SK-N-SH treated with all-trans-retinoic acid at 6 μM for 48 hours (cell line): ENCODE results near the gene CDK10.
"Not testable (repeated sequence)": the region's sequence is repeated elsewhere in the genome, so short reads cannot be mapped to it uniquely, and the experiment has no call there.

ENCODE experiments used
- GLIS3 ChIP-seq: fragments of 250-450 bp; sonication (Bioruptor Pico); IDR thresholded peaks from 2 replicates; pipeline ENCODE4 v1.5.0; 2020; ENCODE audit warnings: mild to moderate bottlenecking, moderate library complexity
- OSR1 ChIP-seq: fragments of 250-450 bp; sonication (Bioruptor Pico); IDR thresholded peaks from 2 replicates; pipeline ENCODE4 v1.8.0; 2022; ENCODE audit warnings: moderate library complexity, mild to moderate bottlenecking, inconsistent platforms
- RARB ChIP-seq: fragments of 250-450 bp; sonication (Bioruptor Pico); IDR thresholded peaks from 2 replicates; pipeline ENCODE4 v1.8.0; 2021; ENCODE audit warnings: mild to moderate bottlenecking, moderate library complexity
- TF ChIP-seq, protein P1 (sequence below): fragments of 250-450 bp; sonication (Bioruptor Pico); IDR thresholded peaks from 2 replicates; pipeline ENCODE4 v1.8.0; 2020; ENCODE audit warnings: mild to moderate bottlenecking, moderate library complexity, borderline replicate concordance
- TF ChIP-seq, protein P2 (sequence below): fragments of 250-450 bp; sonication (Bioruptor Pico); IDR thresholded peaks from 2 replicates; pipeline ENCODE4 v1.5.1; 2020; ENCODE audit warnings: low read depth, mild to moderate bottlenecking, moderate library complexity

DNA sequence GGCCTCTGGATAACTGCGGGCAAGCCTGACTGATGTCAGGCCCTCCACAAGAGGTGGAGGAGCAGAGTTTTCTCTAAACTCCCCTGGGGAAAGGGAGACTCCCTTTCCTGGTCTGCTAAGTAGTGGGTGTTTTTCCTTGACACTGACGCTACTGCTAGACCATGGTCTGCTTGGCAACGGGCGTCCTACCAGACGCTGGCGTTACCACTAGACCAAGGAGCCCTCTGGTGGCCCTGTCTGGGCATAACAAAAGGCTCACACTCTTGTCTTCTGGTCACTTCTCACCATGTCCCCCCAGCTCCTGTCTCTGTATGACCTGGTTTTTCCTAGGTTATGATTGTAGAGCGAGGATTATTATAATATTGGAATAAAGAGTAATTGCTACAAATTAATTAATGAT is 19.5 kb upstream of the CDK10 start:
- TF ChIP-seq, protein P1, sequence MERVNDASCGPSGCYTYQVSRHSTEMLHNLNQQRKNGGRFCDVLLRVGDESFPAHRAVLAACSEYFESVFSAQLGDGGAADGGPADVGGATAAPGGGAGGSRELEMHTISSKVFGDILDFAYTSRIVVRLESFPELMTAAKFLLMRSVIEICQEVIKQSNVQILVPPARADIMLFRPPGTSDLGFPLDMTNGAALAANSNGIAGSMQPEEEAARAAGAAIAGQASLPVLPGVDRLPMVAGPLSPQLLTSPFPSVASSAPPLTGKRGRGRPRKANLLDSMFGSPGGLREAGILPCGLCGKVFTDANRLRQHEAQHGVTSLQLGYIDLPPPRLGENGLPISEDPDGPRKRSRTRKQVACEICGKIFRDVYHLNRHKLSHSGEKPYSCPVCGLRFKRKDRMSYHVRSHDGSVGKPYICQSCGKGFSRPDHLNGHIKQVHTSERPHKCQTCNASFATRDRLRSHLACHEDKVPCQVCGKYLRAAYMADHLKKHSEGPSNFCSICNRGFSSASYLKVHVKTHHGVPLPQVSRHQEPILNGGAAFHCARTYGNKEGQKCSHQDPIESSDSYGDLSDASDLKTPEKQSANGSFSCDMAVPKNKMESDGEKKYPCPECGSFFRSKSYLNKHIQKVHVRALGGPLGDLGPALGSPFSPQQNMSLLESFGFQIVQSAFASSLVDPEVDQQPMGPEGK (CRISPR knock-in tag): not testable (repeated sequence)
- not testable (repeated sequence) for TF ChIP-seq OSR1, GLIS3, RARB (CRISPR knock-in tag)
- TF ChIP-seq, protein P2, sequence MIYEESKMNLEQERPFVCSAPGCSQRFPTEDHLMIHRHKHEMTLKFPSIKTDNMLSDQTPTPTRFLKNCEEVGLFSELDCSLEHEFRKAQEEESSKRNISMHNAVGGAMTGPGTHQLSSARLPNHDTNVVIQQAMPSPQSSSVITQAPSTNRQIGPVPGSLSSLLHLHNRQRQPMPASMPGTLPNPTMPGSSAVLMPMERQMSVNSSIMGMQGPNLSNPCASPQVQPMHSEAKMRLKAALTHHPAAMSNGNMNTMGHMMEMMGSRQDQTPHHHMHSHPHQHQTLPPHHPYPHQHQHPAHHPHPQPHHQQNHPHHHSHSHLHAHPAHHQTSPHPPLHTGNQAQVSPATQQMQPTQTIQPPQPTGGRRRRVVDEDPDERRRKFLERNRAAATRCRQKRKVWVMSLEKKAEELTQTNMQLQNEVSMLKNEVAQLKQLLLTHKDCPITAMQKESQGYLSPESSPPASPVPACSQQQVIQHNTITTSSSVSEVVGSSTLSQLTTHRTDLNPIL (CRISPR knock-in tag): not testable (repeated sequence)
